Measurements from ENCODE around the gene PUM1.

GRCh38 chr1:31011719-31012118 is 53.8 kb downstream of the PUM1 start:
- no peak for TF ChIP-seq POLR2A (IDR thresholded peaks at IDR 0.05)
- TF ChIP-seq, protein P1, sequence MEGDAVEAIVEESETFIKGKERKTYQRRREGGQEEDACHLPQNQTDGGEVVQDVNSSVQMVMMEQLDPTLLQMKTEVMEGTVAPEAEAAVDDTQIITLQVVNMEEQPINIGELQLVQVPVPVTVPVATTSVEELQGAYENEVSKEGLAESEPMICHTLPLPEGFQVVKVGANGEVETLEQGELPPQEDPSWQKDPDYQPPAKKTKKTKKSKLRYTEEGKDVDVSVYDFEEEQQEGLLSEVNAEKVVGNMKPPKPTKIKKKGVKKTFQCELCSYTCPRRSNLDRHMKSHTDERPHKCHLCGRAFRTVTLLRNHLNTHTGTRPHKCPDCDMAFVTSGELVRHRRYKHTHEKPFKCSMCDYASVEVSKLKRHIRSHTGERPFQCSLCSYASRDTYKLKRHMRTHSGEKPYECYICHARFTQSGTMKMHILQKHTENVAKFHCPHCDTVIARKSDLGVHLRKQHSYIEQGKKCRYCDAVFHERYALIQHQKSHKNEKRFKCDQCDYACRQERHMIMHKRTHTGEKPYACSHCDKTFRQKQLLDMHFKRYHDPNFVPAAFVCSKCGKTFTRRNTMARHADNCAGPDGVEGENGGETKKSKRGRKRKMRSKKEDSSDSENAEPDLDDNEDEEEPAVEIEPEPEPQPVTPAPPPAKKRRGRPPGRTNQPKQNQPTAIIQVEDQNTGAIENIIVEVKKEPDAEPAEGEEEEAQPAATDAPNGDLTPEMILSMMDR (IDR thresholded peaks at IDR 0.05) = no peak
